ENCODE data around the gene FAM3B.

FAM3B gene

GRCh38 chr21:41318218-41318617 is 1.6 kb downstream of the FAM3B start:
- no peak for TF ChIP-seq CTCF (IDR thresholded peaks at IDR 0.05; ENCODE audit: low read depth, low read length)
- no peak overlapping the region for H3K4me3 ChIP-seq (replicated peaks in 1 of 2; ENCODE audit: low read depth in 2 of 2, low read length in 2 of 2)
- no peak for DNase-seq (ENCODE audit: low read depth in 2 of 2)

GRCh38 chr21:41319273-41319672 is 2.7 kb downstream of the FAM3B start:
- no peak overlapping the region for H3K4me3 ChIP-seq (replicated peaks in 1 of 2; ENCODE audit: low read depth in 2 of 2, low read length in 2 of 2)
- TF ChIP-seq CTCF (IDR thresholded peaks at IDR 0.05; ENCODE audit: low read depth, low read length), result no peak
- no peak for DNase-seq (ENCODE audit: low read depth in 2 of 2)

- H3K4me3 ChIP-seq (replicated peaks in 1 of 2; ENCODE audit: low read depth in 2 of 2, low read length in 2 of 2), result no peak overlapping the region
- no peak for DNase-seq (ENCODE audit: low read depth in 2 of 2)
- no peak for TF ChIP-seq CTCF (IDR thresholded peaks at IDR 0.05; ENCODE audit: low read depth, low read length)
Measured at GRCh38 chr21:41321211-41321907, 4.8 kb downstream of the FAM3B start.

GRCh38 chr21:41321908-41322495 is 5.4 kb downstream of the FAM3B start:
- TF ChIP-seq CTCF (IDR thresholded peaks at IDR 0.05; ENCODE audit: low read depth, low read length), result no peak
- no peak overlapping the region for H3K4me3 ChIP-seq (replicated peaks in 1 of 2; ENCODE audit: low read depth in 2 of 2, low read length in 2 of 2)
- DNase-seq (ENCODE audit: low read depth in 2 of 2), result no peak

- no peak for DNase-seq (ENCODE audit: low read depth in 2 of 2)
- TF ChIP-seq CTCF (IDR thresholded peaks at IDR 0.05; ENCODE audit: low read depth, low read length), result no peak
- H3K4me3 ChIP-seq (replicated peaks in 1 of 2; ENCODE audit: low read depth in 2 of 2, low read length in 2 of 2), result no peak overlapping the region
Measured at GRCh38 chr21:41322496-41323382, 6.1 kb downstream of the FAM3B start.

- H3K4me3 ChIP-seq (replicated peaks in 1 of 2; ENCODE audit: low read depth in 2 of 2, low read length in 2 of 2), result no peak overlapping the region
- no peak for DNase-seq (ENCODE audit: low read depth in 2 of 2)
- TF ChIP-seq CTCF (IDR thresholded peaks at IDR 0.05; ENCODE audit: low read depth, low read length), result no peak
Measured at GRCh38 chr21:41325138-41325912, 8.7 kb downstream of the FAM3B start.

Measured in cardiac fibroblast (primary cell).